Stimulated activated naive CD4-positive, alpha-beta T cell (primary cell): Measurements from ENCODE around the gene HERPUD1.
"Not testable (repeated sequence)": the region's sequence is repeated elsewhere in the genome, so short reads cannot be mapped to it uniquely, and the experiment has no call there.

Experiments used
- DNase-seq, 6 experiments: peaks; one replicate each; lab custom pipeline; 2025; lab: John Stamatoyannopoulos, UW

Gene HERPUD1

DNA sequence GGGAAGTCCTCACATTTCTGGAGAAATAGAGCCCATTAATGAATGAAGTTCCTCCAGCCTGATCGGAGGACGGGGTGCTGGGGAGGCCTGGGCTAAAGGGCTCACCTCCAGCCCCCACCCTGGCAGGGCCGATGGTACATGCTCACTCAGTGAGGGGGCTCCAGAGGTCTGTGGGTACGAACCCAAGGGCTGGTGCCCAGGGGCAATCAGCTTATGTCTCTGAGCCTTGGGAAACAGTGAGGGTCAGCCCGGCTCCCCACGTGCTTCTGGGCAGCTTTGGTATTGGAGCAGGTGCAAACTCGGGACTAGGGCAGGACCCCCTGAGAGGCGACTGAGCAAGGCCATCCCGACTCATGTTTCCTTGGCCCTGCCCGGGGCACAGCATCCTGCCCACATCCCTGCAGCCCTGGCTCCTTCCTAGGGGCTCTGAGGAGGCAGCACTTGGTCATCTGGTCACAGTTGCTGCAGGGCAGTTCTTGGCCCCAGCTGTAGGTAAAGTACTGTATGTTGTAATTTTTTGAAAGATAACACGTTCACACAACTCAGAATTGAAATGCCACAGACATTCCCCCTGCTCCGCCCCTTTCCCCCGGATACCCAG lies 28.8 kb downstream of the HERPUD1 start:
- DNase-seq, result no peak

DNA sequence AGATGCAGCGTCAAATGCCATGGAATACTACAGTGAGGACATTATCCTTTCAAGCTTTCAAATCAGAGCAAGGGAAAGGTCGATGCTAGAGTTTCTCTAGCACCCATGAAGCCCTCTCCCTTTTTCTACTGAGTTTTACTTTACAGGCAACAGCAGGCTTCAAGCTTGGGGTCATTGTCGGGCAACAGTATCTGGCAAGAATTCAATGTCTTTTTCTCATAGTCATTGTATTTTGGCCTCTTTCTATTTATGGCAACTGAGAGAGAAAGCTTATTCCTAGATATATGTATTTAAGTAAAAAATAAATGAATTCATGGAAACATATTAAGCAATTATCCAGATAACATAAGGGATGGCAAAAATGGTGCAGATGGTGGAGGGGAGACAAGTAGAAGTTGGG lies 29.4 kb downstream of the HERPUD1 start:
- DNase-seq, result no peak

DNA sequence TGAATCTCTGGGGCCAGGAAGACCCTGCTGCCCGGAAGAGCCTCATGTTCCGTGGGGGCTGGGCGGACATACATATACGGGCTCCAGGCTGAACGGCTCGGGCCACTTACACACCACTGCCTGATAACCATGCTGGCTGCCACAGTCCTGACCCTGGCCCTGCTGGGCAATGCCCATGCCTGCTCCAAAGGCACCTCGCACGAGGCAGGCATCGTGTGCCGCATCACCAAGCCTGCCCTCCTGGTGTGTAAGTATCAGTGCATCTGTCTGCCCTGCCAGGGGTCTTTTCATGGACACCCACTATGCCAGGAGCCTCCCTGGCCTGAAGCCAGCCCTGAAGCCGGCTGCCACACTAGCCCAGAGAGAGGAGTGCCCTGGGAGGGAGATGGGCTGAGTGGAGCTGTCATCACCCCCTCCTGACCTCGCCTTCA lies 29.9 kb downstream of the HERPUD1 start, which contains the start of gene CETP:
Gene CETP, plus strand, starts transcription at position 100 of the 431 bp plus-strand sequence. Its CDS starts 30 bp downstream, at position 130.
- no peak for DNase-seq

DNA sequence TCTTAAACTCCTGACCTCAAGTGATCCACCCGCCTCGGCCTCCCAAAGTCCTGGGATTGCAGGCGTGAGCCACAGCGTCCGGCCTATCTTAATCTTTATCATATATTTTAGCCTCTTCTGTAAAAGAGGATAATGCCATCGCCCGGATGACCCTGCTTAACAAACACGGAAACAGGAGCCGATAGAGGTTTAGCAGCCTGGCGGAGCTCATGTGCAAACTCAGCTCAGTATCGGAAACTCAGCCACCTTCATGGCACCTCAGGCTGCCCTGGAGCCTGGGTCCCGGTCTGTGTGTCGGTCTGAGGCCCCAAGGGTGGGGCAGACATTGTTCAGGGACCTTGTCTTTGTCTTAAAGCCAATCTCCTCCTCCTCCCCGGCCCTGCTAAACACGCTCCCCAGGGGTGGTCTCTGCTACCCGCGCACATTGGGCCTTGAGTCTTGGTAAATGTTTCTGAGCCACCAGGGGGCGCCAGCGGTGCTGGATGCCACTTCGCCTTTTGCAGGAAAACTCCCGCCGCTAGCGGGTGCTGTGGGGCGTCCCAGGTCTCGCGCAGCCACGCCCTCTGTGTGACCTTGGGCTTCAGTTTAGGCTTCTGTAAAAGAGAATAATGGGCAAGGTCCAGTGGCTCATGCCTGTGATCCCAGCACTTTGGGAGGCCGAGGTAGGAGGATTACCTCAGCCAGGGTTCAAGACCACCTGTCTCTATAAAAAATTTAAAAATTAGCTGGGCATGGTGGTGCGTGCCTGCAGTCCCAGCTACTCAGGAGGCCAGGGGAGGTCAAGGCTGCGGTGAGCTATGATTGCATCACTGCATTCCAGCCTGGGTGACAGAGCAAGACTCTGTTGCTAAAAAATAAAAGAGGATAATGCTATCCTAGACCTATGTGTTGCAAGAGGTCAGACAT lies 32.6 kb downstream of the HERPUD1 start:
- DNase-seq, result peak; percentile 82 to 95 (median 94)

DNA sequence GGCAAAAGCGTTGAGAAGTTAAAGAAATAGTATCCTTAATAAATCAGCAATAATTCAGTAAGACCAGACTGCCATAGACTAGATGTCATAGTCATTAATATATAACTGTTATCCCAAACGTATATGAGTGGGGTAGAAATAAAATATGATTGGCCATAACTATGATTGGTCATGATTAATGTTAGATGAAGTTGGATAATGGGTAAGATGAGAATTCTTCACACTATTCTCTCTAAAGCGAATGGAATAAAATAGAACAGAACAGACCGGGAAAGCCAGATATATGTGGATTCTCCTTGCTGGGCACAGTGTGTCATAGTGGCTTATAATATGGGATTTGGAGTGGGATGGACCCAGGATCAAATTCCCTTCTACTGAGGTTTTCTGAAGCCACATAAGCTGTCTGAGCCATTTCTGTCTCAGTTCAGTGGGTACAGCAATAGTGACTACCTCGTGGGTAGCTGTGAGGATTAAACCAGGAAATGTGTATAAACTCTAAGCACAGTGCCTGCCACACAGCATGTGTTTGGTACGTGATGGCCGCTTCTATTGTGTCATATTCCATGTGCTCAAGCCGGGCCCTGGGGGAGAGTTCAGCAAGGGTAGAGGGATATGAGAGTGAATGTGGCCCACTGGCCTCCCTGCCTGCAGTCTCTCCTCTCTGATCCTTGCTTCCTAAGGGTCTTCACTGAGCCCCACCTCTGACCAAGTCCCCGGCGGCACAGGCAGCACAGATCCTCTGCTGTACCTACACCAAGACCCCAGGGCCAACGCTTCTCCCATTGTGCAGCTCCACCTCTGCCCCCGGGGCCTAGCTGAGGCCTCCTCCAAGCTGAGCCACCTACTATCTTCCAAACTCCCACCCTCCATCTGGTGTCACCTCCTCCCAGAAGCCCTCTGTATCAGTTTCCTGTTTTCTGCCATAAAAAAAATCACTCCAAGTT lies 33.5 kb downstream of the HERPUD1 start:
- no peak for DNase-seq

DNA sequence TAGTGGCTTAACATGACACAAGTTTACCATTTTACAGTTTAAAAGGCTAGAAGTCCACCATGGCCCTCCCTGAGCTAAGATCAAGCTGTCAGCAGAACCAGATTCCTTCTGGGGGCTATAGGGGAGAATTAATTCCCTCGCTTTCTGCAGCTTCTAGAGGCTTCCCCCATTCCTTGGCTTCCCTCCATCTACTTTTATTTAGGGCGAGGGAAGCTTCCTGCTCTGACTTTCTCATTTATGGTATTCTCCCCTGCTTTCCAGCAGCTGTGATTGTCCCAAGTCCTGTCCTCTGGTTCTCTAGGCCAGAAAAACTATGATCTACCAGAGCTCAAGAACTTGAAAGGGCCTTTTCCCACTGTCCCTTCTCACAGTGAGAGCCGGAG lies 34.1 kb downstream of the HERPUD1 start:
- no peak for DNase-seq

DNA sequence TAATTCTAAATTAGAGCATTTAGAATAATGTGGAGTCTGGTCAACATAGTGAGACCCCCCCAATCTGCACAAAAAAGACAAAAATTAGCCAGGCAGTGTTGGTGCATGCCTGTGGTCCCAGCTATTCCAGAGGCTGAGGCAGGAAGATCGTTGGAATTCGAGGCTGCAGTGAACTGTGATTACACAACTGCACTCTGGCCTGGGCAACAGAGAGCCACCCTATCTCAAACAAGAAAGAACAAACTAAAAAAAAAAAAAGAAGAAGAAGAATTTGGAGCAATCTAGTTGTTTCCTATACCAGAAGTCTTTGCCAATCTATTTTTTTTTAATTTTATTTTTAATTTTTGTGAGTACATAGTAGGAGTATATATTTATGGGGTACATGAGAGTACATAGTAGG lies 35.8 kb downstream of the HERPUD1 start:
- DNase-seq, result no peak

DNA sequence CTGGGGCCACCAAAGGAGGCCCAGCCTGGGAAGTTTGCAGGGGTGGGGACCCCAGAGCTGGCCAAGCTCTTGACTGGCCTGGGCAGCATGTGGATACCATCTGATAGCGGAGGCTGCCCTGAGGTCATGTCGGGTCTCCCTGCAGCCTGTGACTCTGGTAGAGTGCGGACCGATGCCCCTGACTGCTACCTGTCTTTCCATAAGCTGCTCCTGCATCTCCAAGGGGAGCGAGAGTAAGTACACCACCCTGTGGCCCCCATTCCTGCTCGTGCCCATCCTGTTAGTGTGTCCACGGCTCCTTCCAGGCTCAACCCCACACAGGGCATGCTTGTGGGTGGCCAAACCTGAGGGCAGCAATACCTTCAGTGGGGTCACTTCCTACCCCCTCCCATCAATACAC lies 37.8 kb downstream of the HERPUD1 start:
- no peak for DNase-seq

DNA sequence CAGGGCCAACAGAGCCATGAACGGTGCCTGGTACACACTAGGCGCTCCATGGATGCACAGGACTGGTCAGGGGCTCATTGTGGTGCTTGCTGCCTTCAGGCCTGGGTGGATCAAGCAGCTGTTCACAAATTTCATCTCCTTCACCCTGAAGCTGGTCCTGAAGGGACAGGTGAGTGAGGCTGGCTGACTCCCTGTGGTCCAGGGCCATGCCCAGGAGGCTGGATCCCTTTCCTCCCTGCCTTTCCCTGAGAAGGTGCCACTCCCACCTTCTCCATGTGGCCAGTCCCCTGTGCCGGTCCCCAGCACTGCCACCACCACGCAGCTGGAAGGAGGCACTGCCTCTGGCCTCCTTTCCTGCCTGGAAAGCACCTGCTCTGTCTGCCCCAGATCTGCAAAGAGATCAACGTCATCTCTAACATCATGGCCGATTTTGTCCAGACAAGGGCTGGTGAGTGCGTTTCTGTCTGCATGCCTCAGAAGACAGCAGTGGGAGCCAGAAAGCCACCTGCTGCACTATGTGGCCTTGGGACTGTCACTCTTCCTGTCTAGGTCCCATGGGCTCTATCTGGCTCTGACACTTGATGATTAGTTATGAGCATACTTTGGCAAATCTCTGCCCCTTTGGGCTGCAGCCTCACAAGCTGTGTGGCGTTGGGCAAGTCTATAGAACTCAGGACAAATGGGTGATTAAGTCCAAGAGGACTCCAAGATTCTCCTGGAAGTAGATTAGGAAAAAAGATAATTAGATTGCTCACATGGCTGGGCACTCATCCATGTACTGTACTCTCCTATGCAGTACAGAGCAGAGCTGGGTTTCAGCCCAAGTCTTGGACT lies 39.2 kb downstream of the HERPUD1 start:
- DNase-seq, result no peak

DNA sequence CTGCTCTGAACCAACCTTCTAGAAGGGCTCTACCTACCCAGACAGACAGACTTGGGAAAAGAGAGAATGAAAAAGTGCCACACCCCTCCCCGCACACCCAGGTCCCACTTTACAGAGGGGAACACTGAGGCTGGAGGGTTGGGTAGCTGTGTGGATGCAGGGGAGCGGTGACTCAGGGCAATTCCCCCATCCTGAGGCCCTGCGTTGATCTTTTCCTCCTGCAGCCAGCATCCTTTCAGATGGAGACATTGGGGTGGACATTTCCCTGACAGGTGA lies 39.8 kb downstream of the HERPUD1 start:
- no peak for DNase-seq

DNA sequence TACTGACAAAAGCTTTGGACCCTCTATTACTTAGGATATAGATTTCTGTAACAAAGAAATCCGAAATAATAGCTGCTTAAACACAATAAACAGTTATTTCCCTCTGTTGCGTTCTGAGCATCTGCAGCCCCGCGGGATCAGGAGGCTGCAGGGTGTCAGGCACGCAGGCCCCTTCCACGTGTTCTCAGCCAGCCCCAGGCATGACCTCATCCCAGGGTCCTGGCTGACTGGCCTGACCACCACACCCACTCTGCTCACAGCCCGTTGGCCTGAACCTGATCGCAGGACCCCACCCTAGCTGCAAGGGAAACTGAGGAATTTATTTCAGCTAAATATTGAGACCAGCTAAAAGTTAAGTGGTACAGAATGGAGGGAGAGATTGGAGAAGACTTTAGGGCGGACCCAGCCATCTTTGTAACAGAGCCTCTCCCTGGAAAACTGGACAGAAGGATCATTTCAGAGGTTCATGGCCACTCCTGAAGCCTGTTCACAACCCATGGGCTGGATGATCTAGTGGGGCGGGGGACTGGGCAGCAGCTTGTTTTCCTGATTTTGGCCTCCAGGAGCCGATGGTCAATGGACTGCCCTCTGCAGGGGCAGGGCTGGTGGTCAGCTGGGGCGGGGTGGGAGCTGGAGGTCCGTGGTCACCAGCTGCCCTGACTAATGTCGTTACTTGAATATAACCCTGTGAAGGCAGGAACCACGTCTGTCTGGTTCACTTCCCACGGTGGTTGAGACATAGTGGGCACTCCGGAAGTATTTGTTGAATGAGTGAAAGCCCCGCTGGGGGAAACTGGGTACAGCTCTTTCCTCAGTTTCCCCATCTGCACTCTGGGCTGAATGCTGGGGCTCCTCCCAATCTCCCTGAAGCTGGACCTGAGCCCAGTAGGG lies 40.7 kb downstream of the HERPUD1 start:
- DNase-seq, result no peak

DNA sequence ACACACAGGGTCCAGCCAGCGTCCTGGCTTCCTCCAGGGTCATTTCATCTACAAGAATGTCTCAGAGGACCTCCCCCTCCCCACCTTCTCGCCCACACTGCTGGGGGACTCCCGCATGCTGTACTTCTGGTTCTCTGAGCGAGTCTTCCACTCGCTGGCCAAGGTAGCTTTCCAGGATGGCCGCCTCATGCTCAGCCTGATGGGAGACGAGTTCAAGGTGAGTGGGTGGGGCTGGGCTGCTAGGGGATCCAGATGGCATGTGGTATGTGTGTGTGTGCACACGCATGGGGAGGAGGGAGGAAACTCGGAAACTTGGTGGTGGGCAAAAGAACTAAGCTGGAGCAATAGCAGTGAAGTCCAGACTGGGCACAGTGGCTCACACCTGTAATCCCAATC lies 41.4 kb downstream of the HERPUD1 start:
- DNase-seq, result no peak

DNA sequence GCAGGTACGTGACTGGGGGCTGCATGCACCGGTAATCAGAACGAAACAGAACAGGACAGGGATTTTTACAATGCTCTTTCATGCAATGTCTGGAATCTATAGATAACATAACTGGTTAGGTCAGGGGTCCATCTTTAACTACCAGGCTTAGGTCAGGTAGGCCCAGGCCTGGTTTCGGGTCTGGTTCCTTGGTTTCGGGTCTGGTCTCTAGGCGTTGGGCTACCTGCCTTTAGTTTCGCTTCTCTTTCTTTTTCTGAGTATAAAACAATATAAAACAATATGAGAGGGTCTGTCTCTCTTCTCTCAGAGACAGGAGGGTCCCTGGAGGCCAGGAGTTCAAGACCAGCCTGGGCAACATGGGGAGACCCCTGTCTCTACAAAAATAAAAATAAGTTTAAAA lies 42.0 kb downstream of the HERPUD1 start:
- DNase-seq, result not testable (repeated sequence)

DNA sequence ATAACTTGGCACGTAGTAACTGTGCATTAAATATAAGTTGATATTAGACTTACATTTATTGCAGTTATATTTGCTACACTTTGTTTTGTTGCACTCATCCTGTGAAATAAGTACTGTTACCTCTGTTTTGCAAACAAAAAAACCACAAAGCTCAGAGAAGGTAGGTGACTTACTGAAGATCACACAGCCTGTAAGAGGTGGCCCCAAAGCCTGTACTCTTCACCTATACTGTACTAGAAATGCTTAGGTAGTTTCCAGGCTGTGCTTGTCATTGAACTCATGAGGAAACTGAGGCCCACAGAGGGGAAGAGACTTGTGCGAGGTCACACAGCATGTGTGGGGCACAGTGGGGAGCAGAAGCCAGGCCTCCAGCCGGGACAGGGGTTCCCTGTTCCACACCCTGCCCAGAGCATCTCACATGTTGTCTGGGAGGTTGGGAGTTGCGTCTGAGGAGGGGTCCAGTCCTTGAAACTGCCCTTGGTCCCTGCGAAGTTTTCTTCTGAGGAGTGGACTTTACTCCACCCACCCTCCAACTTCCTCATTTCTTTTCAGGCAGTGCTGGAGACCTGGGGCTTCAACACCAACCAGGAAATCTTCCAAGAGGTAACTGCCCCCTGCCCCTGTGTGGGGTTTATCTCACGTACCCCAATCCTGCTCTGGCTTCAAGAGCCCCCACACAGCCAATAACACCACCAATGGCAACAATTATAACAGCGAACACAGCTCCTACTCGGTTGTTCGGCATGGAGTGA lies 42.8 kb downstream of the HERPUD1 start:
- DNase-seq, result no peak

DNA sequence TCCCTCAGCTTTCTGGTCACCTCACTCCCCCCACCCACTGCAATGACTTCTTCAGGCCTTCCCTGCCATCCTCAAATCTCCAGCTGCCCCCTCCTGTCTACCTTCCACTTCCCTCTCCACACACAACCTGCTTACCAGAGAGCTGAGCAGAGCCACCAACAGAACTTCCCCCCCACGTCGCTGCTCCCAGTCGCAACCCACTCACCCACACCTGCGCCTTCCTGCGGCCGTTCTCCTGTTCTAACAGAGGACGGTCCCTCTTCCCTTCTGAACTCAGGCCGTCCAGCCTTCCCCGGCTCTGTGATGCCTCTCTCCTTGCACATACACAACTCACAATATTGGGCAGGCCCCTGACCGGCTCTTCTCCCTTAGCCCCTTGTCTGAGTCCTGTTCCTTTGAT lies 43.8 kb downstream of the HERPUD1 start:
- no peak for DNase-seq

DNA sequence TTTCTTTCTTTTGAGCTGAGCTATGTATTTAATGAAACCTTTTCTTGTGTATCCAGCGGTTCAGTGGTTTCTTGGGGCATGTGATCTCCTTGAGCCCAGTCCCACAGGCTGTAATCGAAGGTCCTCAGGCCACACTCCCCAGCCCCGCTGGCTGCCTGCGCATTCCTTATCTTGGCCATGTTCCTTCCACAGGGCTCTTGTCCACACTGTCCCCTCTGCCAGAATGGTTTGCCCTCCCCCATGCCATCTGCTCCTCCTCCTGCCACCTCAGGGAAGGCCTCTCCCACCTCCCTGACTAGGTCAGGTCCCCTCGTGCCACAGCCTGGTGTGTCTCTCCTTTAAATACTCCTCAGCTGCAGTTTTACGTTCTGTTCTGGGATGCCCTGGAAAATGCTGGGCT lies 45.3 kb downstream of the HERPUD1 start:
- no peak for DNase-seq

DNA sequence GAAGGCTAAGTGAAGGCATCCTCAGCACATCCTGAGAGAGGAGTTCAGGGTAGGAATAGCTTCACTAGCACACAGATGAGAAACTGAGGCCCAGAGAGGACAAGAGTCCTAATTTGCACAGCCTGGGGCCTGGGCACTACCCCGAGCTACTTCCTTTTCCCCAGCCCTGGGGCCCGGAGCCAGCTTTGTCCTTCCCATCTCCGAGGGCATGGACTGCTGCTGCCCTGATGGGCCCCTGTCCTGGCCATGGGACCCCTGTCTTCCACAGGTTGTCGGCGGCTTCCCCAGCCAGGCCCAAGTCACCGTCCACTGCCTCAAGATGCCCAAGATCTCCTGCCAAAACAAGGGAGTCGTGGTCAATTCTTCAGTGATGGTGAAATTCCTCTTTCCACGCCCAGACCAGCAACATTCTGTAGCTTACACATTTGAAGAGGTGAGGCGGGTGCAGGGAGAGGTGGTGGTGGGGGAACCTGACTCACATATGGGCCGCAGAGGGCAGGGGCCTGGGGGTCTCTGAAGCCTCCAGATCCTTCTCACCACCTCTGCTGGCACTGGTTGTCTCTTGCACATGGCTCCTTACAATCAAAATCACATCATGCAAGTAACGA lies 46.0 kb downstream of the HERPUD1 start:
- DNase-seq, result no peak

DNA sequence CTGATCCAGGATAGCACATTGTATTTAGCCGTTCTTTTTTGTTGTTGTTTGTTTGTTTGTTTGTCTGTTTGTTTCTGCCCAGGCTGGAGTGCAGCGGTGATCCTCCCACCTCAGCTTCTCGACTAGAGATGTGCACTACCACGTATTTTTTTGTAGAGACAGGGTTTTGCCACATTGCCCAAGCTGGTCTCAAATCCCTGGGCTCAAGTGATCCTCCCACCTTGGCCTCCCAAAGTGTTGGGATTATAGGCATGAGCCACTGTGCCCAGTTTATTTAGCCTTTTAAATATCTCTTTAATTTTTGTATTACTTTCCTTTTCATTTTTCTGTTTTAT lies 48.2 kb downstream of the HERPUD1 start:
- DNase-seq, result no peak
